A673 (cell line): ENCODE data around the gene UAP1. TPM values are rescaled to one million over a fixed set of nuclear protein-coding genes. Genes with fewer than 3 reads are reported as not detected.
"Not testable (repeated sequence)": the region's sequence is repeated elsewhere in the genome, so short reads cannot be mapped to it uniquely, and the experiment has no call there.

Experiments
- BruUV-seq: library from RNA; stranded (reverse); fragments of 400-500 nt; replicated peaks from 2 replicates; lab custom pipeline; 2021; lab: Mats Ljungman, UMichigan
- CTCF ChIA-PET: fragments of 300-600 bp; sonication (Branson Sonifier 250); formaldehyde crosslinking; loops from one replicate; lab custom pipeline; 2022; ENCODE audit warnings: antibody characterized with exemption; lab: Charles Lee
- POLR2A ChIA-PET: fragments of 300-600 bp; sonication (Branson Sonifier 250); formaldehyde crosslinking; loops from one replicate; lab custom pipeline; 2022; ENCODE audit warnings: antibody characterized with exemption; ENCODE audit not compliant: low non-redundant PET; lab: Charles Lee
- DNase-seq: peaks from one replicate; pipeline ENCODE4 v3.0.0-alpha.2; 2015; ENCODE audit warnings: low spot score
- H3K27ac ChIP-seq: fragments of 200-600 bp; sonication (generic); 2 replicates; pipeline ENCODE4 v1.5.1; 2016; ENCODE audit warnings: mixed run types, low read depth, mild to moderate bottlenecking, mixed read lengths, antibody characterized with exemption, low read length; ENCODE audit not compliant: poor library complexity, severe bottlenecking
- H3K27me3 ChIP-seq: fragments of 200-600 bp; sonication (generic); replicated peaks from 2 replicates; pipeline ENCODE4 v1.6.1; 2017; ENCODE audit warnings: mixed run types, low read depth, mild to moderate bottlenecking, mixed read lengths, antibody characterized with exemption, low read length; ENCODE audit not compliant: insufficient read depth, poor library complexity
- H3K36me3 ChIP-seq: fragments of 200-600 bp; sonication (generic); 2 replicates; pipeline ENCODE4 v1.6.1; 2016; ENCODE audit warnings: mixed run types, mild to moderate bottlenecking, mixed read lengths, antibody characterized with exemption, low read length; ENCODE audit not compliant: insufficient read depth, poor library complexity, severe bottlenecking
- H3K4me1 ChIP-seq: fragments of 200-600 bp; sonication (generic); 2 replicates; pipeline ENCODE4 v1.6.1; 2017; ENCODE audit warnings: mixed run types, mild to moderate bottlenecking, mixed read lengths, antibody characterized with exemption, low read length; ENCODE audit not compliant: insufficient read depth, poor library complexity, severe bottlenecking
- H3K4me3 ChIP-seq: fragments of 200-600 bp; sonication (generic); 2 replicates; pipeline ENCODE4 v1.5.1; 2016; ENCODE audit warnings: low read depth, mixed run types, mild to moderate bottlenecking, mixed read lengths, low read length; ENCODE audit not compliant: poor library complexity, severe bottlenecking
- H3K9me3 ChIP-seq: fragments of 200-600 bp; sonication (generic); 2 replicates; pipeline ENCODE4 v1.6.1; 2016; ENCODE audit warnings: mixed run types, low read depth, mild to moderate bottlenecking, mixed read lengths, antibody characterized with exemption, low read length; ENCODE audit not compliant: poor library complexity, severe bottlenecking
- EZH2 ChIP-seq: fragments of 200-600 bp; sonication (generic); IDR thresholded peaks from 2 replicates; pipeline ENCODE4 v1.6.1; 2017; ENCODE audit warnings: borderline replicate concordance, low read depth, mild to moderate bottlenecking, mixed read lengths, antibody characterized with exemption, low read length; ENCODE audit not compliant: poor library complexity, severe bottlenecking
- intact Hi-C: fragments of 100-400 bp; cut with micrococcal nuclease; formaldehyde crosslinking; loops from one replicate; pipeline ENCODE4 v1.10.0; 2022; ENCODE audit not compliant: unreplicated experiment
- total RNA-seq: library from RNA; stranded (reverse); gene quantifications from 2 replicates; pipeline ENCODE4 v1.2.3, GENCODE V29; 2021
- TF ChIP-seq, protein P1 (sequence below): fragments of 300-800, 200-600 bp; sonication (generic); conservative IDR thresholded peaks from 2 replicates; pipeline ENCODE4 v1.5.1; 2017; ENCODE audit warnings: low read depth, mild to moderate bottlenecking, antibody characterized with exemption, low read length, moderate library complexity, mixed read lengths

The UAP1 gene
- total RNA-seq, 1 experiment from 2014 or later, result 152 TPM

DNA sequence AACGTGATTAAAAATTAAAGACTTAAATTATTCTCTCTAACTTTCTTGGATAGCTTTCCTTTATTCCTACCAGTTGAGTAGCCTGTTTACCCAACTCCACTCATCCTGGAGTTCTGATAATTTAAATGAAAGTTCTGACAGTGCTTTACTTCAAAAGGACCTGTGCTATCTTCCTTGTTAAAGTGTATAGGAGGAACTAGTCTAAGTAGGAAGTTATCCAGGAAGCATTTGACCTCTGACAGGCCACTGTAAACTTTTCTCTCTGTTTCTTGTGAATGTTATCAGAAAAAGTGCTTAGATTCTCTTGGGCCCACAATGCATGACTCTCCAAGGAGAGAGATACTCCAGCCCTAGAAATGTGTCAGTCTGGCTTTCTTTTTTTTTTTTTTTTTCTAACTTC is 9.2 kb downstream of the UAP1 start:
- no peak overlapping the region for H3K4me3 ChIP-seq

DNA sequence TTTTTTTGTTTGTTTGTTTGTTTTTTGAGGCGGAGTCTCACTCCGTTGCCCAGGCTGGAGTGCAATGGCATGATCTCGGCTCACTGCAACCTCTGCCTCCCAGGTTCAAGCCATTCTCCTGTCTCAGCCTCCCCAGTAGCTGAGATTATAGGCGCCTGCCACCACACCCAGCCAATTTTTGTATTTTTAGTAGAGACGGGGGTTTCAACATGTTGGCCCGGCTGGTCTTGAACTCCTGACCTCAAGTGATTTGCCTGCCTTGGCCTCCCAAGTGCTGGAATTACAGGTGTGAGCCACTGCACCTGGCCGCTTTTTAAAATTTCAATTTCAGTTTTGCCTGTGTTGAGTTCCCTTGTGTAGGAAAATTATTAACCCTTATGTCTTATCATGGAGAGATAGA is 9.6 kb downstream of the UAP1 start:
- H3K9me3 ChIP-seq, H3K27ac ChIP-seq, CTCF ChIA-PET, H3K4me3 ChIP-seq, POLR2A ChIA-PET, DNase-seq, BruUV-seq, intact Hi-C loops, H3K27me3 ChIP-seq: not testable (repeated sequence)
- Histone ChIP-seq H3K4me1 (peaks cover 11% of the 10 kb centered on the region), H3K36me3 (peaks cover 48% of the 10 kb centered on the region)

More for the DNA sequence above, 9.2 kb downstream of the UAP1 start:
- Histone ChIP-seq H3K27ac (no peak overlapping the region), H3K4me1 (peaks cover 15% of the 10 kb centered on the region), H3K9me3 (no peaks in the 10 kb centered on the region), H3K27me3 (no peaks in the 10 kb centered on the region), H3K36me3 (peaks cover 52% of the 10 kb centered on the region)
- no peak for DNase-seq
- intact Hi-C loops, result no loop called here
- POLR2A ChIA-PET, result no interaction called here
- BruUV-seq, result no TSS peak
- CTCF ChIA-PET, result no interaction called here
- TF ChIP-seq, protein P1, sequence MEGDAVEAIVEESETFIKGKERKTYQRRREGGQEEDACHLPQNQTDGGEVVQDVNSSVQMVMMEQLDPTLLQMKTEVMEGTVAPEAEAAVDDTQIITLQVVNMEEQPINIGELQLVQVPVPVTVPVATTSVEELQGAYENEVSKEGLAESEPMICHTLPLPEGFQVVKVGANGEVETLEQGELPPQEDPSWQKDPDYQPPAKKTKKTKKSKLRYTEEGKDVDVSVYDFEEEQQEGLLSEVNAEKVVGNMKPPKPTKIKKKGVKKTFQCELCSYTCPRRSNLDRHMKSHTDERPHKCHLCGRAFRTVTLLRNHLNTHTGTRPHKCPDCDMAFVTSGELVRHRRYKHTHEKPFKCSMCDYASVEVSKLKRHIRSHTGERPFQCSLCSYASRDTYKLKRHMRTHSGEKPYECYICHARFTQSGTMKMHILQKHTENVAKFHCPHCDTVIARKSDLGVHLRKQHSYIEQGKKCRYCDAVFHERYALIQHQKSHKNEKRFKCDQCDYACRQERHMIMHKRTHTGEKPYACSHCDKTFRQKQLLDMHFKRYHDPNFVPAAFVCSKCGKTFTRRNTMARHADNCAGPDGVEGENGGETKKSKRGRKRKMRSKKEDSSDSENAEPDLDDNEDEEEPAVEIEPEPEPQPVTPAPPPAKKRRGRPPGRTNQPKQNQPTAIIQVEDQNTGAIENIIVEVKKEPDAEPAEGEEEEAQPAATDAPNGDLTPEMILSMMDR, result no peak
- no peak for TF ChIP-seq EZH2

DNA sequence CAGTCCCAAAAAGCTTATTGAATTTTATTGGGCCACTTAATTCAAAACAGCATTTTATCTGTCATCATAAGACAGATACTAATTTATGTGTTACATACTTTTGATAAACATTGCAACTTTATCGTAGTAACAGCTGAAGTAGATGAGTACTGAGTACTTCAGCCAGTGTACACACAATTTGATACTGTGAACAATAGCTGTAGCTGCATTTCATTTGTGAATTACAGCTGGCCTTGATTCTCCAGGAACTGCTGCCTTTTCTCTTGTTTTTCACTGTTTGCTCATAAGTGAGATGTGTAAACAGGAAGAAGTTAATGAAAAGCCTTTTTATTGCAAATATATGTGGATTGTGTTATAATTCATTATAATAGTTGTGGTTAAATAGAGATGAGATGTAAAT is 10.2 kb downstream of the UAP1 start:
- intact Hi-C loops, result no loop called here

DNA sequence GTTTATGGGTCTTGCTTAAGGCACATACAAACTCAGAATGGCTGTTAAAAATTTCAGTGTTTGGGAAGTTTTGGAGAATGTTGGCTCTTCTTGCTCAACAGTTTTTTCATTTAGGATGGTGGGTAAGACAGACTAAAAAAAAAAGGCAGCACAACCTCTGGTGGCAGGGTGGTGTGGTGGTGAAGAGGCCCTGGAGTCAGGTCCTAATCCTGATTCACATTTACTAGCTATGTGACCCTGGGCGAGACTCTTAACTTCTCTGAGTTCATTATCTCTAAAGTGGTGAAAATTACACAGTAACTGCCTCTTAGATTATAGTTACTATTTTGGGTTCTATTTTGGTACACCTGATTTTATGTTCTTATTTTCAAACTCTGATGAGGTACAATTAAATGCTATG is 11.6 kb downstream of the UAP1 start:
- CTCF ChIA-PET, result no interaction called here
- intact Hi-C loops, result no loop called here

More for the DNA sequence above, 10.2 kb downstream of the UAP1 start:
- H3K4me3 ChIP-seq, result no peak overlapping the region
- peaks cover 46% of the 10 kb centered on the region for H3K36me3 ChIP-seq
- no peak for DNase-seq
- no peaks in the 10 kb centered on the region for H3K9me3 ChIP-seq
- CTCF ChIA-PET, result no interaction called here
- no TSS peak for BruUV-seq
- H3K27me3 ChIP-seq, result no peaks in the 10 kb centered on the region
- TF ChIP-seq, protein P1, result no peak
- no peak for TF ChIP-seq EZH2
- peak overlapping the region; percentile 16 for H3K27ac ChIP-seq
- POLR2A ChIA-PET, result no interaction called here
- peaks cover 10% of the 10 kb centered on the region for H3K4me1 ChIP-seq

More for the DNA sequence above, 11.6 kb downstream of the UAP1 start:
- DNase-seq, result no peak
- BruUV-seq, result no TSS peak
- no peak overlapping the region for H3K4me3 ChIP-seq
- TF ChIP-seq, protein P1, result no peak
- no peak for TF ChIP-seq EZH2
- POLR2A ChIA-PET, result no interaction called here
- no peaks in the 10 kb centered on the region for H3K9me3 ChIP-seq
- H3K27me3 ChIP-seq, result no peaks in the 10 kb centered on the region
- H3K4me1 ChIP-seq, result peaks cover 14% of the 10 kb centered on the region
- H3K36me3 ChIP-seq, result peaks cover 41% of the 10 kb centered on the region
- H3K27ac ChIP-seq, result no peak overlapping the region
